GM19238 (cell line): Measurements from ENCODE around the gene DYNLRB1.
"Not testable (repeated sequence)": the region's sequence is repeated elsewhere in the genome, so short reads cannot be mapped to it uniquely, and the experiment has no call there.

Experiments used
- DNase-seq: peaks from one replicate; pipeline ENCODE4 v3.0.0; 2011; ENCODE audit warnings: low spot score; ENCODE audit not compliant: insufficient read length

Gene DYNLRB1

DNA sequence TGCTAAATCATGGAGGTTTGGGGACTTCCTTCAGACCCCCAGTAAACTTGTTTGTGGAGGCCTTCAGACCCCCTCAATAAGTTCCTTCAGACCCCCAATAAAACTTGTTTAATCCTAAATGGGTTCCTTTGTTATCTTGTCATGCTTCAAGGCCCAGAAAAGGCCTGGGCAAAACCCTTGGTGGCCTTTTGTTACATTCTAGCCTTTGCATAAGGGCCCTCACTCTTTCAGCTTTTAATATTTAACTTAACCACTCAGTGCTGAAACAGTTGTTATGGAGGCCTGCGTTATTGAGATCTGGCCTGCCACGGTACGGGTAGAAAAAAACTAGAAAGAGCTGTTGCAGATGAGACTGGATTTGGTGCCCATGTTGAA lies 4.3 kb upstream of the DYNLRB1 start:
- DNase-seq, result no peak

DNA sequence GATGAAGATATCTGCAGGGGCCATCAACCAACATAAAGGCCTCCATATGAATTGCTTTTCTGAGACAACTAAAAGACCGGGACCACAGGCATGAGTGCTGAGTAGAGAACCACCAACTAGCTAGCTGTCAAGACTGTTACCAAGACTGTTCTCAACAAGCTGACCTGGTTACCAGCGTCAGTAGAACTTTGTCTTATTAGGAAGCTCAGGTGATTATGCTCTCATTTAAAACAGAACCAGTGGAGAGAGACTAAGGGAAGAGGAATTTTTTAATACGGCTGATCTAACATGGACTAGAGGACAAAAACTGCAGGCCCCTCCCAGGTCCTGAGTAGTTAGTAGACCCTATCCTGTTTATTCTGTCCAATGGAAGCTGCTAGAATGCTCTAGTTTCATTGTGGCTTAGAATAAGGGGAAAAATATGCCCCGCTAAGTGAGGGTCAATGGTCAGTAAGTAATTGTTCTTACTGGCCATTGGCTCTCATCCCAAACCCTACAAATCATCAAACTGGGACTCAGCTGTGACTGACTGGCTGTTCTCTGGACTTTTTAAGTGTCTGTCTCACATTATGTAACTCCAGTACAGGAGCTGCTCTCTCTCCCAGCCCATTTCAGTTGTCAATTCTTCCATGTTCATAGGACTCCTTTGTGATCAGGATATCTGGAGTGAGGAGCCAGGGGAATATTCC lies 3.8 kb upstream of the DYNLRB1 start:
- DNase-seq, result no peak

DNA sequence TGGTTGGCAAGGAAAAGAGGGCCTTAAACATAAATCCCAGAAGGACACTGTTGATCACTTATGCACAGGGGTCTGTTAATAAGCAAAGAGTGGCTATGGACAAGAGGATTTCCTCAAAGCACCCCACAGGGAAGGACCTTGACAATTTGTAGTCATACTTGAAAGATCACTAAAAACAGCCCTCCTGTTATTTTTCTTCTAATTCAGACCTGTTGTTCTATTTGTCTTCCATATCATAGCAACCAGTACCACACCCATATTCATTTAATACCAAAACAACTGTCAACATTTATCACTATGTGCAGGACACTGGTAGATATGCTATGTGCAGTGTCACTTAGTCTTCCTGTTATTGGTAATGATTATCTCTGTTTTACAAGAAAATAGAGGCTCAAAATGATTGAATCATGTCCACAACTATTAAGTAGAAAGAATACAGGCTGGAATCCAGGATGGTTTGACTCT lies 3.2 kb upstream of the DYNLRB1 start:
- DNase-seq, result no peak

DNA sequence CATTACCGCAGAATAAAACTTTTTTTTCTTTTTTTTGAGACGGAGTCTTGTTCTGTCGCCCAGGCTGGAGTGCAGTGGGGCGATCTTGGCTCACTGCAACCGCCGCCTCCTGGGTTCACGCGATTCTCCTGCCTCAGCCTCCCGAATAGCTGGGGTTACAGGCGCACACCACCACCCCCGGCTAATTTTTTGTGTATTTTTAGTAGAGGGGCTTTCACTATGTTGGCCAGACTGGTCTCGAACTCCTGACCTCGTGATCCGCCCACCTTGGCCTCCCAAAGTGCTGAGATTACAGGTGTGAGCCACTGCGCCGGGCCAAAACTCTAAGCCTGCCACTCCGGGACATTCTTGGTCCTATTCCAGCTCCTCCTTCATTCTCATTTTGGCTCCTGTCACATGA lies 2.2 kb upstream of the DYNLRB1 start:
- DNase-seq, result not testable (repeated sequence)

DNA sequence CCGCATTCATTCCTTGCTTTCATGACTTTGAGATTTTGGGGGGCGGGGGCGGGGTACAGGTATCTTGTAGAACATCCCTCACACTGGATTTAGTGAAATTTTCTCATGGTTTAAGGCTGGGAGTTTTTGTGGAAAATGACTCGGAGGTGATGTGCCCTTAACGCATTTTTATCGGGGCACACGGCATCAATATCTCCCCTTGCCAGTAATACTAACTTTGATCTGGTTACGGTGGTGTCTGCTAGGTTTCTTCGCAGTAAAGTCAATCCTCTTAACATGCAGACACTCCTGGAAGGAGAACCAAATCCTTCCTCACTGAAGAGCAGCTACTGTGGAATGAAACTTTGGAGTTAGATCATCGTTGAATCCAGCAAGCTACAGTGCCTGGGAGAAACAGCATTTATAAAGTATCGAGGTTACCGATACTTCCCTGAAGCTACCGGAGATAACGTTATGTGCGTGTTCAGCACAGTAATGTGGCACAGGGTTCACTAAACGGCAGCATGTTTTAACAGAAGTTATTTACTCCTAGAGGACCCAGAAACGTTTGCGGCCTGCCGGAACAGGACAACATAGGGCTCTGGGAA lies 1.2 kb upstream of the DYNLRB1 start:
- DNase-seq, result no peak

DNA sequence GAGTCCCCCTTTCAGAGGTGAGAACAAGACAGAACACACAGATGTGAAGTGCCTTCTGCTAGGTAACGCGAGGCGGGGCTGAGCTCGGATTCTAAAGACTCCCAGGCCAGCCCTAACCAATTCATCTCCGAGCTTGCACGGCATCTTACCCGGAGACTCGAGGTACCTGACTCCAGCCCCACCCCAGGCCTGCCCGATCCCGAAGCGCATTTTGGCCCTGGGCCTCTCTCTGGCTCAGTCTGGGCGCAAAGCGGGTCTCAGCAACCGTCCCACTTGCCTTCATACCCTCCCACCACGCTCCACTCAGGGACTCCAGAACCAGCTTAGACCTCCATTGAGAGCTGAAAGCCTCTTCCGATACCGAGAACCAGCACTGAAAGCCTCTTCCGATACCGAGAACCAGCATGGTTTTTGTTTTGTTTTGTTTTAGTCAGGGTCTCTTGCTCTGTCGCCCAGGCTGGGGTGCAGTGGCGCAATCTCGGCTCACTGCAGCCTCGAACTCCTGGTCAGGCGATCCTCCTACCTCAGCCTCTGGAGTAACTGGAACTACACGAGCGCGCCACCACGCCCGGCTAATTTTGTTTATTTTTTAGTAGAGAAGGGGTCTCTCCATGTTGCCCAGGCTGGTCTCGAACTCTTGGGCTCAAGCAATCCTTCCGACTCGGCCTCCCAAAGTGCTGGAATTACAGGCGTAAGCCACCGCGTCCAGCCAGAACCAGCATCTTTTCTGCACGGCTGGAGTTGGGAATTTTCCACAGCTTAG lies 557 bp upstream of the DYNLRB1 start:
- DNase-seq, result peak; percentile 51

DNA sequence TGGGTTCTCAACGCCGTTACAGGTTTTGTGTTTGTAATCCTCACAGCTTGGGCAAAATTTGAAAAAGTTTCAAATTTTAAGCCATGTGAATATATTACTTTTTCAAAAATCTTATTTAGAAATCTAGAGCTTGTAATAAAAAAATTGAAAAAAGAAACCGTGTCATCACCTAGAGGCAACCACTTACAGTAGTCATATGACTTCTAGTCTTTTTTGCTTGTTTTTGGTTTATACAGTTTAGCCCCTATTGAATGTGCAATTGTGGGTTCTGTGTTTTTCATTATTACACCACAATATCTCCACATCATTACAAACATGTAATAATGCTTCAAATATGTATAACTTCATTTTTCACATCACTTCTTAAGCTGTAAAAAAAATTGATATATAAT lies 888 bp downstream of the DYNLRB1 start:
- no peak for DNase-seq

DNA sequence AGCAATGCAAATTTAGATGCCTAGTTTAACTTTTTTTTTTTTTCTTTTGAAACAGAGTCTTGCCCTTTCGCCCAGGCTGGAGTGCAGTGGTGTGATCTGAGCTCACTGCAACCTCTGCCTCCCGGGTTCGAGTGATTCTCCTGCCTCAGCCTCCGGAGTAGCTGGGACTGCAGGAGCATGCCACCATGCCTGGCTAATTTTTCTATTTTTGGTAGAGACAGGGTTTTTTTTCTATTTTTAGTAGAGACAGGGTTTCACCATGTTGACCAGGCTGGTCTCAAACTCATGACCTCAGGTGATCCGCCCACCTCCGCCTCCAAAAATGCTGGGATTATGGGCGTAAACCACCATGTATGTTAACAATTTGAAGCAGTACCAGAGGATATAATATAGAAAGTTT lies 2.6 kb downstream of the DYNLRB1 start:
- DNase-seq, result not testable (repeated sequence)

DNA sequence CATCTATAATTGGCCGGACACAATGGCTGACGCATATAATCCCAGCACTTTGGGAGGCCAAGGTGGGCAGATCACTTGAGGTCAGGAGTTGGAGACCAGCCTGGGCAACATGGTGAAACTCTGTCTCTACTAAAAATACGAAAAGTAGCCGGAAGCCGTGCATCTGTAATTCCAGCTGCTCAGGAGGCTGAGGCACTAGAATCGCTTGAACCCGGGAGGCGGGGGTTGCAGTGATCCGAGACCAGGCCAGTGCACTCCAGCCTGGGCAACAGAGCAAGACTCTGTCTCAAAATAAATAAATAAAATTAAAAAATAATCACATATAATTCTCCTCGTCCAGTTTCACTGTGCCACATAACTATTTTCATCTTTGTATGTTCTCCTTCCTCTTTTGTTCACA lies 3.6 kb downstream of the DYNLRB1 start:
- not testable (repeated sequence) for DNase-seq

DNA sequence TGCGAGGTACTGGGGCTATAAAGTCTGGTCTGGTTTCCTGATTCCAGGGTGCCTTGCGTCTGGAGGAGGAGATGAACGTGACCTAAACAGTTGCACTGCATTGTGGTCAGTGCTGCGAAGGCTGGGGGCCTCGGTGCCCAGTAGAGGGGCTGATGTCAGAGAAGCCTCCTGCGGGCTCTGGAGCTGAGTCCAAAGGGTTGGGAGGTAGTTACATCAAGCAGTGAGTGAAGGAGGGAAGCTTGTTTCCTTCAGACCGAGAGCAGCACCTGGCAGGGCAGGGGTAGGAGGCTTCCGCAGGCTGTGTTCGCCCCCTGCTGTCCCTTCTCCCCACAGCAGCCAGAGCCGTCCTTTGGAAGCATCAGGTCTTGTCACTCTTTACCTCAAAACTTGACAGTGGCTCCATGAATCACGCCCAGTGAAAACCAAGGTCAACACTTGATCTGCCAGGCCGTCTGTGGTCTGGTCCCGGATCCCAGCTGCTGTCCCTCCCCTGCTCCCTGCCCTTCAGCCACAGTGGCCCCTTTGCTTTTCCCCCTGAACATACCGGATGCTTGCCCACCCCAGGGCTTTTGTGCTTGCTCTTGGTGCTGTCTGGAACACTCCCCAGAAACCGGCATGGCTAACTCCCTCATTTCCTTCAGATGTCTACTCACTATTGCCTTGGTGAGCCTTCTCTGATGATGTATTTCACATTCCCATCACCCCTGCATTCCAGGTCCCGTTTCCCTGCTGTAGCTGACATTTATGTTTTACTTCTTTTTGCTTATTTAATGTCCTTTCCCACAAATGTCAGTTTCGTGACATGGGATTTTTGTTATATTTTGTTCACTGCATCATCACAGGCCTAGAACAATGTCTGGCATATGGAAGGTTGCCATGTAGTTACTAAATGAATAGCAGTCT lies 7.0 kb downstream of the DYNLRB1 start:
- DNase-seq, result peak; percentile 51

DNA sequence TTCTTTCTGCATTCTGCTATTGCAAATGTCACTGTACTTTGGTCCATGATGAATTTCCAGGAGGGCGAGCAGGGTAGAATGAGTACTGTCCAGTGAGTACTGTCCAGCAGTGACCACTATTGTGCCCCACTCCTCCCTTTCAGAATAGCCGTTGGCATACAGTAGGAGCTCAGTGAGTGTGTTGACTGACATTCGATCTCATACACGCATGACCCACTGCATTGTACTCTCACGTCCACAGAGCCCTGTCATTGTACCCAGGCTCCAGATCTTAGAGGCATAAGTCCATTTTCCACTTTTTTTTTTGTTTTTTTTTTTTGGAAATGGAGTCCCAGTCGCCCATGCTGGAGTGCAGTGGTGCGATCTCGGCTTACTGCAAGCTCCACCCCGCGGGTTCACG lies 8.2 kb downstream of the DYNLRB1 start:
- no peak for DNase-seq

DNA sequence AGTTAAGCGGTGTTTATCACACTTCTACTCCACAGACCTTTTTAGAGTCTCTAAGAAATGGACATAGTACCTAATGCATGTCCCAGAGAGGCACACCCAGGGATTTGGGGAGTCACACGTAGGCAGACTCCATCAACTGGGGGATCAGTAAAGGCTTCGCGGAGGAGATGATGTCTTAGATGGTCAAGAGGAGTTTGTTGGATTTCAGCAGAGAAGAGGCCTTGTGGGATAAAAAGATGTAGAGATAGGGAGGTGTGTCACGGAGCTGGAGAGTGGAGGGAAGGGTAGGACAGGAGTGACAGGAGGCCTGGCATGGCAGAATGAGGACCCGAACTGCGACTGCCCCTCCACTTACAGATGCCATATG lies 9.1 kb downstream of the DYNLRB1 start:
- no peak for DNase-seq

DNA sequence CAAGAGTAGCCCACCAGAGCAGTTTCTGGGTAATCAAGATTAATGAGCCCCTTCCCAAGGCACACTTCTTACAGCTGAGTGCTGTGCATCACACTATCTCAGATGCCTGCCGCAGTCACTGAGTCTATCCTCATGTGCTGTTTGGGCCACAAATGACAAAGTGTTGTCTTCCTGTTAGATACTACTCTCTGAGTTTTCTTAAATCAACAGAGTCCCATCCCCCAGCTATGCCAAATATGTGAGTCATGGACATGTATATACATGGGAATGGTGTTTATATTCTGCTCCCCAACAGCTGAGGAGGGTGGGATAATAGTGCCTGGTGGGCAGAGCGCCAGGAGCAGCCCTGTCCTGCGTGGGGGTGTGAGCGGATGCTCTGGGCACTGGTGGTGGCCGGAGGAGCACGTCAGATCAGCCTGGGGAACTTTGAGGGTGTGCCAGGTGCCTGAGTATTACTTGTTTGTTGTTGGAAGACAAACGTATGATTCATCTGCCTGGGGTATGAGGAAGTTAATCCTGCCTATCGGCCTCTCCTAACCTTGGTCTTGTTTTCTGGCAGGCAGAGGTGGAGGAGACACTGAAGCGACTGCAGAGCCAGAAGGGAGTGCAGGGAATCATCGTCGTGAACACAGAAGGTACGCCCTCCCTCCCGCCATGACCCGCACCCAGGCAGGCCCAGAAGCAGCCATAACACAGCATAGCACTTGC lies 9.6 kb downstream of the DYNLRB1 start:
- DNase-seq, result no peak

DNA sequence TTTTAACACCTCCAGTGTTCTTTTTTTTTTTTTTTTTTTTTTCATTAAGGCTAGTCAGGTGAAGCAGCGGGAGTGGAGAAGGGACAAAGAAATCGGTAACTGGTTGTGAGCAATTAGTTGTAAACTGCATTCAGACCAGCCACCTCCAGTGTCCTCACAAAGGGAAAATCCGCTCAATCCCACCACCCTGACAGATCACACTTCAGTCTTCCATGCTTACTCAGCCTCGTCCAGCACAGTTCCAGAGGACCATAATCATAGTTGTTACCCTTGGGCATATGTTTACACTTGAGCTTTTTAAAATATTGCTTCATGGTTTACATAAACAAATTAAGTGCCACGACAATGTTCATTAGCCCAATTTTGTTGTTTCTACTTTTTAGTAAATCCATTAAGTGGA lies 10.2 kb downstream of the DYNLRB1 start:
- DNase-seq, result no peak

DNA sequence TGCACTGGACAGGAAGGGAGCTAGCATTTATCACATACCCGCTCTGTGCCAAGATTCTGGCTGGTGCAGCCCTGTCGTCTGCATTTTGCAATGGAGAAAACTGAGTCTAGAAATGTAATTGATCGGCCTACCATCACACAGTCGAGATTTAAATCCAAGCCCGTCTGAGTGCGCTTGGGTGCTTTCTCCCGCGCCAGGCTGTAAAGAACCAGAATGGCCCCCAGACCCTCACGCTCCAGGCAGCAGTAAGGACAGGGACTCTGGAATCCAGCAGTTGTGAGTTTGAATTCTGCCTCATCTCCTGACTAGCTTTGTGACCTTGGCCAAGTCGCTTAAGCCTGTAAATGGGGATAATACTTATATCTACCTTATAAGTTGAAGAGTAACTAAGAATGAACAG lies 10.8 kb downstream of the DYNLRB1 start:
- no peak for DNase-seq

DNA sequence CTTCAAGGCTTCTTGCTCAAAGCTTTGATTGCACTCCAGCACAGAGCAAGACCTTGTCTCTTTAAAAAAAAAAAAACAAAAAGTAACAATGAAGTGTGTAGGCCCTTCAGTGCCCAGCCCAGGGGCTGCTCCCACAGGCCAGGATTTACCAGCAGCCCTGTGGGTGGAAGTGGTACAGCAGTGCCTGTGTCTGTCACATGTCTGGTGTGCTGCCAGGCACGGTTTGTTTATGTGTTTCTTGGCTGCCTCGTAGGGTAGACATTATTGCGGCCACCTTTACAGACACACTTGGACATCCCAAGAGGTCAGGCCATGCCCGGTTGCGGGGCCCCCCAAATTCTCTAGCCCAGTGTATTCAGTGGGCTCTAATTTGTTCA lies 12.7 kb downstream of the DYNLRB1 start:
- no peak for DNase-seq

DNA sequence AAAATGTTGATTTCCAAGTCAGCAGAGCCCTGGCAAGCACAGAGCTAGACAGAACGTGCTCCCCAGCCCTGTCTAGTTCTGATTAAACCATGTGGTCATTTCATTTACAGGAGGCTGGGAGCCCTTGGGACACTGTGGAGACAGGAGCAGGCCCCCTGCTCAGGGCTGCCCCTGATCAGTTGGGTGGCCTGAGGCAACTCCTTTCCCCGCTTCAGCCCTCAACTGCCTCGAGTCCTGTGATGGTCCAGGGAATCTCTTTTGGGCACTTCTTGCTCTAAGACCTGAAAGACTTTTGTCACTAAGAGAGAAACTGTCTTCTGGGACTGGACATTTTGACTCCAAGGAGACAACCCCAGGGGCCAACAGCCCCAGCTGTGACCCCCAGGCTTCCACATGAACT lies 13.5 kb downstream of the DYNLRB1 start:
- DNase-seq, result no peak

DNA sequence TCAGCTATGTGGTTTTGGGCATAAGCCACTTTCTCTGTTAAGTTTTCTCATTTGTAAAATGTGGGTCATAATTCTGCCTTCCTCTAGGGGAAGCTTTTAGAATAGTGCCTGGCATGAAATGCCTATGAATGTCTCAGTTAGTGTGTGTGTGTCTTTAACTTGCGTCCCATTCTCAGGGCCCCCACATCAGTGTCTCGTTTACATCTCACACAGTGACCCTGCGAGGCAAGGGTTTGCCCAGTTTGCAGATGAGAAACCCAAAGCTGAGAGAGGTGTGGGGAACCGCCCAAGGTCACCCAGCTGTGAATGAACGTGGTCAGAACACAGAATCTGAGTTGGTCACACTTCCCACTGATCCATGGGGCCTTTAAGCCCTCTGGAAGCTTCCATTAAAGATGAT lies 14.1 kb downstream of the DYNLRB1 start:
- DNase-seq, result no peak

DNA sequence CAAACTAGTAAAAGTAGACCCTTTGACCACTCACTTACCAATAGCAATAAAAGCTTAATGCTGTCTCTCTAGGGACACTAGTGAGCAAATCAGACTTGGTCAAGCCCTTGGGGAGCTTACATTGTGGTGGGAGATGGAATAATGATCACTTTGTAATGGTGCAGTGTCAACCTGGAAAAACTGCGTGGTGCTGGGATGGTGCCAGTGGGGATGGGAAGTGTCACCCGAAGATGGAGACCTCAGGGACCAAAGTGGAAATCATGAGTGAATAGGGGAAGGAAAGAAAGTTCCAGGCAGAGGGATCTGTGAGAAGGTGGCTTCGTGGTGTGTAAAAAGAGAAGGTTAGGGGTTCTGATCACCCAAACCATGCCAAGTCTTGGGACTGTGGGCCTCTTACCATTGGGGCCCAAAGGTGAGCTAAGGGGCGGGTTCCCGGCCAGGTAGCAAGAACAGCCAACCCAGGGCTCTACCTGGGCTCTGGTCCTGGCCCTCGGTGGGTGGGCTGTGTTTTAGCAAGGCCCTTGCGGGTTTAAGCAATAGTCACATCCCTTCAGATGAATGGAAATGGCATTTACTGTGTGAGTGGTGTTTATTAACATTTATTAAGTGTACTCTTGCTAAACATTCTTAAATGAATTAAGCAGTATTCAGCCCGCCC lies 15.5 kb downstream of the DYNLRB1 start:
- no peak for DNase-seq

DNA sequence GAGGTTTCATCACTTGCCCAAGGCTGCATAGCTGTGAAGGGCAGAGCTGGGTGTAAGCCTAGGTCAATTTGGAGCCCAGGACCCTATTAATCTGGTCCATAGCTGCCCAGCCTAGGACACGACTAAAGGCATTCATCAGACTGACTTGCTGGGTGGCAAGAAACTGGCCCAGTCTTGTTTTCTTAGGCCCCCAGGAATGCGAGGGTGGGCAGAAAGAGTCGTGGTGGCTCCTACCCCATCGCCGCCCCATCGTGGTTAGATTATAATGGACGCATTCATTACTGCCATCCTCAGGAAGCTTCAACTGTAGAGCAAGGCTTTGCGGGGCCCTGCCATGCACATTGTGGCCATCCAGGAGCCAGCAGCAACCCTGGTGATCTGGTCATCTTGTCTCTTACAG lies 16.1 kb downstream of the DYNLRB1 start:
- no peak for DNase-seq

DNA sequence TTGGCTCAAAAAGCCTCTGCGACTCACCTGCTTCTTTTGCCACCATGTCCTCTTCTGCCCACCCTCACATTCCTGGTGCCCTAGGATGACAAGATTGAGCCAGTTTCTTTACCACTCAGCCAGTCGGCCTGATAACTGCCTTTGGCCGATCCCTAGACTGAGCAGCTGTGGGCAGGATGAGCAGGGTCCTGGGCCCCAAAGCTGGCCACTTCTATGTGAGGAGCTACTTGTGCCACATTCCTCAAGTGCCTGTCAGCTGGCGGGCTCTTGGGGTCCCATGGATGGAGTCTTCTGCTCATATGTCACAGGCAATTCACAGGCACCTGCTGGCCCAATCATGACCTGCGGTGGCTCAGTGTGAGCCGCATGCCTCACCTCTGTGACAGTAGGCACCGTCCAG lies 16.5 kb downstream of the DYNLRB1 start:
- no peak for DNase-seq
